ENCODE data around the gene PROP1.
"Not testable (repeated sequence)": the region's sequence is repeated elsewhere in the genome, so short reads cannot be mapped to it uniquely, and the experiment has no call there.

DNA sequence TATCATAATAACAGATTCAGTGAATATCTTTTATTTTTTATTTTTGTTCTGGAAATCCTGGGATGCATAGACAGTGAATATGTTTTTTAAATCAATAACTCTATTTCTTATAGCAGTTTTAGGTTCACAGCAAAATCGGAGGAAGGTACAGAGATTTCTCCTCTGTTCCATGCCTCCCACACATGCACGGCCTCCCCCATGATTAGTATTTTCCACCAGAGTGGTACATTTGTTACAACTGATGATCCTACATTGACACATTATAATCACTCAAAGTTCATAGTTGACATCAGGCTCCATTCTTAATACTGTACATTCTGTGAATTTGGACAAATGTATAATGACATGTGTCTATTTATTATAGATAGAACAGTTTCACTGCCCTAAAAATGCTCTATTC is 16.7 kb upstream of the PROP1 start:
- TF ChIP-seq, protein P1, sequence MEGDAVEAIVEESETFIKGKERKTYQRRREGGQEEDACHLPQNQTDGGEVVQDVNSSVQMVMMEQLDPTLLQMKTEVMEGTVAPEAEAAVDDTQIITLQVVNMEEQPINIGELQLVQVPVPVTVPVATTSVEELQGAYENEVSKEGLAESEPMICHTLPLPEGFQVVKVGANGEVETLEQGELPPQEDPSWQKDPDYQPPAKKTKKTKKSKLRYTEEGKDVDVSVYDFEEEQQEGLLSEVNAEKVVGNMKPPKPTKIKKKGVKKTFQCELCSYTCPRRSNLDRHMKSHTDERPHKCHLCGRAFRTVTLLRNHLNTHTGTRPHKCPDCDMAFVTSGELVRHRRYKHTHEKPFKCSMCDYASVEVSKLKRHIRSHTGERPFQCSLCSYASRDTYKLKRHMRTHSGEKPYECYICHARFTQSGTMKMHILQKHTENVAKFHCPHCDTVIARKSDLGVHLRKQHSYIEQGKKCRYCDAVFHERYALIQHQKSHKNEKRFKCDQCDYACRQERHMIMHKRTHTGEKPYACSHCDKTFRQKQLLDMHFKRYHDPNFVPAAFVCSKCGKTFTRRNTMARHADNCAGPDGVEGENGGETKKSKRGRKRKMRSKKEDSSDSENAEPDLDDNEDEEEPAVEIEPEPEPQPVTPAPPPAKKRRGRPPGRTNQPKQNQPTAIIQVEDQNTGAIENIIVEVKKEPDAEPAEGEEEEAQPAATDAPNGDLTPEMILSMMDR (IDR thresholded peaks at IDR 0.05; ENCODE audit: poor library complexity, severe bottlenecking), result not testable (repeated sequence)
- TF ChIP-seq EZH2 (IDR thresholded peaks at IDR 0.05; ENCODE audit: borderline replicate concordance, insufficient read depth, low read length, poor library complexity, severe bottlenecking); MXI1 (conservative IDR thresholded peaks at IDR 0.05; ENCODE audit: poor library complexity, severe bottlenecking); POLR2AphosphoS5 (IDR thresholded peaks at IDR 0.05); TAF1 (IDR thresholded peaks at IDR 0.05; ENCODE audit: low read depth); RAD21 (conservative IDR thresholded peaks at IDR 0.05); EP300 (conservative IDR thresholded peaks at IDR 0.05; ENCODE audit: poor library complexity, severe bottlenecking): not testable (repeated sequence)

Data from neural cell (in vitro differentiated cells).